Measurements from ENCODE around the gene FUBP1. TPM values are rescaled to one million over a fixed set of nuclear protein-coding genes. Genes with fewer than 3 reads are reported as not detected.

Gene FUBP1
- total RNA-seq, 6 experiments from 2014 or later: 21.7 to 38.5 (median 35.6) TPM

DNA sequence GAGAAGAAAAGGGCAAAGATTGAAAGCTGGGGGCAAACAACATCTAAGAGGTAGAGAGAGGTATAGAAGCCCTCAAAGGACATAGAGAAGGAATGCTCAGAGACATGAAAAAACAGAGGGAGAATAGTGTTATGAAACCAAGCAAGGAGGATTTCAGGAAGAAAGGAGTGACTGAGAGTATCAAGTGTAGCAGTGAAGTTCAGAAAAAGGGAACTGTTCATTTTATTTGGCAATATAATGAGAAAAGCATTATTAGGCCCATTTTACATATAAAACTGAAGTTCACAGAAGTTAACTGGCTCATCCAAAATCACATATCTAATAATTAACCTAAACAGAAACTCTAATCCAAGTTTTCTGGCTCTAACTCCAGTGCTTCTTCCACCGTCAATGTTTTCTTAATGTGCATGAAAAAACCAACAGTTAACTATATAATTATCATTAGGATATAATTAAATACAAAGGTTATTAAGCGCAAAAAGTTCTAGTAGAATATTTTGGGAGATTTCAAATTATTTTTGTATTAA lies 72.8 kb downstream of the FUBP1 start:
- Histone ChIP-seq H3K4me1 (peaks cover 0 to 5% (median 0%) of the 10 kb centered on the region in 4 donors), H3K9me3 (no peaks in the 10 kb centered on the region), H3K27ac (no peak overlapping the region), H3K4me3 (no peak overlapping the region), H3K27me3 (no peaks in the 10 kb centered on the region), H3K36me3 (no peaks in the 10 kb centered on the region)
- intact Hi-C loops (cut with DNase I): no loop called here
- WGBS (ENCODE audit: insufficient coverage, low coverage, low lambda C conversion rate, missing lambda C conversion rate): 56% methylated on average over 2 of the region's 2 CpGs
- DNase-seq (no peak), ATAC-seq (peak in 3 of 4 donors; percentile 39 to 54 (median 50))
- no peak for TF ChIP-seq POLR2A (IDR thresholded peaks at IDR 0.05)
- TF ChIP-seq, protein P1, sequence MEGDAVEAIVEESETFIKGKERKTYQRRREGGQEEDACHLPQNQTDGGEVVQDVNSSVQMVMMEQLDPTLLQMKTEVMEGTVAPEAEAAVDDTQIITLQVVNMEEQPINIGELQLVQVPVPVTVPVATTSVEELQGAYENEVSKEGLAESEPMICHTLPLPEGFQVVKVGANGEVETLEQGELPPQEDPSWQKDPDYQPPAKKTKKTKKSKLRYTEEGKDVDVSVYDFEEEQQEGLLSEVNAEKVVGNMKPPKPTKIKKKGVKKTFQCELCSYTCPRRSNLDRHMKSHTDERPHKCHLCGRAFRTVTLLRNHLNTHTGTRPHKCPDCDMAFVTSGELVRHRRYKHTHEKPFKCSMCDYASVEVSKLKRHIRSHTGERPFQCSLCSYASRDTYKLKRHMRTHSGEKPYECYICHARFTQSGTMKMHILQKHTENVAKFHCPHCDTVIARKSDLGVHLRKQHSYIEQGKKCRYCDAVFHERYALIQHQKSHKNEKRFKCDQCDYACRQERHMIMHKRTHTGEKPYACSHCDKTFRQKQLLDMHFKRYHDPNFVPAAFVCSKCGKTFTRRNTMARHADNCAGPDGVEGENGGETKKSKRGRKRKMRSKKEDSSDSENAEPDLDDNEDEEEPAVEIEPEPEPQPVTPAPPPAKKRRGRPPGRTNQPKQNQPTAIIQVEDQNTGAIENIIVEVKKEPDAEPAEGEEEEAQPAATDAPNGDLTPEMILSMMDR (IDR thresholded peaks at IDR 0.05): no peak

DNA sequence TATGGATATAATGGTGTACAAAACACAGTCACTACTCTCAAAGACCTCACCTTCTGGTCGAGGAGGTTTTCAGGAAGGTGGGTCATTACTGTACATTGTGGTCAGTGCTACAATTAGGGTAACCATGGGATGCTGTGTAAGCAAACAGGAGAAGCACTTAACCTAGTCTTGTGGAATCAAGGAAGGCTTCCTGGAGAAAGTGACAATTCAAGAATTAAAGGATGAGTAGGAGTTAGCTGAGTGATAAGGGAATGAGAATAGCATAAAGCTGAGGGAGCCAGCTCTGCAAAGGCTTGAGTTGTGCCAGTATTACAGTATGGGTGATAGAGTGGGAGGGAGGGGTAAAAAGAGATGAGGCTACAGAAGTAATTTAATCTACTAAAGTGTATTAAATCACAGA lies 73.3 kb downstream of the FUBP1 start:
- Histone ChIP-seq H3K27me3 (no peaks in the 10 kb centered on the region), H3K9me3 (no peaks in the 10 kb centered on the region), H3K36me3 (no peaks in the 10 kb centered on the region), H3K27ac (no peak overlapping the region), H3K4me1 (peaks cover 0 to 5% (median under 1%) of the 10 kb centered on the region in 4 donors), H3K4me3 (no peak overlapping the region)
- DNase-seq (no peak), ATAC-seq (no peak)
- intact Hi-C loops (cut with DNase I): no loop called here
- TF ChIP-seq, protein P1 (IDR thresholded peaks at IDR 0.05): no peak
- no peak for TF ChIP-seq POLR2A (IDR thresholded peaks at IDR 0.05)
- 50% methylated on average over 1 of the region's 1 CpG for WGBS (ENCODE audit: insufficient coverage, low coverage, low lambda C conversion rate, missing lambda C conversion rate)

DNA sequence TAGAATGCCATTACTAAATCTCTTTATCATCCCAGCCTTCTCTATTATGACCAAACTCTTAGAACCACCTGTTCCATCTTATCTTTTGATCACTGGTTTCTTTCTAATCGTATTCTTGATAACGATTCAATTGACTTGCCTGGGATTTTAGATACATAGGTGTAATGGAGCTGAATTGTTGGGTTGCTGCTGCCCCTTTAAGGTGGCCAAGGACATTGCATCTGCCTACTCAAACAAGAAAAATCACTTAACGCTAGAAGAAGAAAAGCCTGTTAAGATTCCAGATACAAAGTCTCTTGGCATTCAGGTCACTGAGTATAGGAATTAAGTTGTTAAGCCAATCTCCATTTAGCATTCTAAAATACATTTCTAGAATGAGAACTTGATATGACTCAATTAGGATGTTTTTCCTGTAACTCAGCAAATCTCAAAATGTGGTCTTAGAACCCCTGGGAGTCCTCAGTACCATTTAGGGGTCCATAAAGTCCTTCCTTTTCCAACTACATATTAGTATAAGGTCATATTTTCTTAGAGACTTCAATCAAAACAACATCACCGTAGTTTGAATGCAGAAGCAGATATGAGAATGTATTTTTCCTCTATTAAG lies 78.1 kb downstream of the FUBP1 start:
- WGBS (ENCODE audit: insufficient coverage, low coverage, low lambda C conversion rate, missing lambda C conversion rate): 21% methylated on average over 4 of the region's 4 CpGs
- H3K27ac ChIP-seq: no peak overlapping the region
- TF ChIP-seq POLR2A (IDR thresholded peaks at IDR 0.05): no peak
- TF ChIP-seq, protein P1 (IDR thresholded peaks at IDR 0.05): peak; percentile 49 to 63 (median 56)

DNA sequence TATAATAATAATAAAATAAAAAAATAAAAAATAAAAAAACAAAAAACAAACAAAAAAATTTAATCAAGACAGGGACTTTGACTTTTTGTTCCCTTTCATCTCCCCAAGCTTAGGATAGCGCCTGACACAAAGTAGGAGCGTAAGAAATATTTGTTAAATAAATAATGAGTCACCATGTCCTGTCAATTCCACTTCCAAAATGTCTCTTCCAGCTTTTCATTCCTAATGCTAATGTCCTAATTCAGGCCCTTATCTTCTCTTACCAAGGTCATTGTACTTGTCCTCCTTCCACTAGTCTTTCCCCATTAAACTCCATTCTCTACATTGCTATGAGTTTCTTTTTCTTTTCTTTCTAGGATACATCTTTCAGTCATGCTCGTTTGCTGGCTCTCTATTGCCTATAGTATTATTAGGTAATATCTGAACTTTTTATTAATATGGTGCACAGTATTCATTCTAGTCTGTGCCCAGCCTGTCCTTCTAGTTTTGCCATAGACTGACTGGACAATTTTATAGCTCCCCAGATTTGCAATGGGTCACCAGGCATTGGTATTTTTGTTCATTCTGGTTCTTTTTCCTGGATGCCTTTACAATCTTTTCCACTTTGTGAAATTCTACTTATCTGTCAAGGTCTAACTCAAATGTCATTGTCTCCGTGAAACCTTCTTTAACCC lies 79.1 kb downstream of the FUBP1 start:
- Histone ChIP-seq H3K27ac (no peak overlapping the region), H3K4me3 (no peak overlapping the region), H3K27me3 (no peaks in the 10 kb centered on the region), H3K36me3 (no peaks in the 10 kb centered on the region), H3K9me3 (no peaks in the 10 kb centered on the region), H3K4me1 (peaks cover 0 to 4% (median under 1%) of the 10 kb centered on the region in 4 donors)
- WGBS (ENCODE audit: insufficient coverage, low coverage, low lambda C conversion rate, missing lambda C conversion rate): 37% methylated on average over 4 of the region's 4 CpGs
- intact Hi-C loops (cut with DNase I): no loop called here
- no peak for TF ChIP-seq POLR2A (IDR thresholded peaks at IDR 0.05)
- TF ChIP-seq, protein P1 (IDR thresholded peaks at IDR 0.05): no peak
- DNase-seq (no peak), ATAC-seq (peak; percentile 33 to 98 (median 64))

More for the DNA sequence above, 78.1 kb downstream of the FUBP1 start:
- Histone ChIP-seq H3K27me3 (no peaks in the 10 kb centered on the region), H3K36me3 (no peaks in the 10 kb centered on the region), H3K4me3 (no peak overlapping the region), H3K9me3 (no peaks in the 10 kb centered on the region), H3K4me1 (peaks cover 0 to 4% (median 1%) of the 10 kb centered on the region in 4 donors)
- ATAC-seq (peak; percentile 63 to 81 (median 70)), DNase-seq (no peak)
- intact Hi-C loops (cut with DNase I): no loop called here

Small RNAs within 50 kb of the gene (small RNA-seq; reads per million reads assigned to genes)
- gene AC103591.3: 0 reads per million in 2 experiments

Other genes starting within 250 kb of the FUBP1 start
- gene USP33, start 219.2 kb downstream of the FUBP1 start, total RNA-seq: 10 to 100 TPM; 16.5 to 31.0 (median 21.4) TPM
- gene MIGA1, start 199.4 kb downstream of the FUBP1 start, total RNA-seq: 10 to 100 TPM in 2 of 6 experiments, 1 to 10 TPM in 4; 7.7 to 12.2 (median 8.8) TPM
- gene NEXN, start 90.4 kb downstream of the FUBP1 start, total RNA-seq: 1 to 10 TPM in 5 of 6 experiments, under 1 TPM in 1; 0.42 to 3.9 (median 1.9) TPM
- gene DNAJB4, start 25.9 kb upstream of the FUBP1 start, total RNA-seq: 10 to 100 TPM; 10.9 to 21.7 (median 14.4) TPM
- gene GIPC2, start 66.9 kb upstream of the FUBP1 start, total RNA-seq: 1 to 10 TPM; 4.7 to 9.8 (median 7.0) TPM

All from right lobe of liver (tissue), 6 donors.